ENCODE results near the gene TMEM139.
"Not testable (repeated sequence)": the region's sequence is repeated elsewhere in the genome, so short reads cannot be mapped to it uniquely, and the experiment has no call there.

Gene TMEM139

GRCh38 chr7:143289421-143289820 lies 4.7 kb downstream of the TMEM139 start:
- in situ Hi-C loops (cut with HindIII; ENCODE audit: low sequenced_read_pairs): no loop called here
- TF ChIP-seq CTCF (IDR thresholded peaks at IDR 0.05; ENCODE audit: low read depth, low read length, missing control alignments): no peak
- H3K4me3 ChIP-seq (ENCODE audit: low read depth, low read length): peak overlapping the region; percentile 92
- no peak for DNase-seq (ENCODE audit: low read depth)

GRCh38 chr7:143289888-143290287 lies 5.1 kb downstream of the TMEM139 start:
- peak overlapping the region; percentile 92 for H3K4me3 ChIP-seq (ENCODE audit: low read depth, low read length)
- in situ Hi-C loops (cut with HindIII; ENCODE audit: low sequenced_read_pairs); DNase-seq (ENCODE audit: low read depth): not testable (repeated sequence)

- no peak overlapping the region for H3K4me3 ChIP-seq (ENCODE audit: low read depth, low read length)
- in situ Hi-C loops (cut with HindIII; ENCODE audit: low sequenced_read_pairs): no loop called here
- DNase-seq (ENCODE audit: low read depth): no peak
- TF ChIP-seq CTCF (IDR thresholded peaks at IDR 0.05; ENCODE audit: low read depth, low read length, missing control alignments): no peak
Observed at GRCh38 chr7:143290293-143290692, 5.5 kb downstream of the TMEM139 start.

GRCh38 chr7:143292876-143293275 lies 8.1 kb downstream of the TMEM139 start:
- DNase-seq (ENCODE audit: low read depth): no peak
- no peak for TF ChIP-seq CTCF (IDR thresholded peaks at IDR 0.05; ENCODE audit: low read depth, low read length, missing control alignments)
- H3K4me3 ChIP-seq (ENCODE audit: low read depth, low read length): no peak overlapping the region
- in situ Hi-C loops (cut with HindIII; ENCODE audit: low sequenced_read_pairs): no loop called here

GRCh38 chr7:143295870-143296269 lies 11.1 kb downstream of the TMEM139 start:
- TF ChIP-seq CTCF (IDR thresholded peaks at IDR 0.05; ENCODE audit: low read depth, low read length, missing control alignments): no peak
- in situ Hi-C loops (cut with HindIII; ENCODE audit: low sequenced_read_pairs): no loop called here
- H3K4me3 ChIP-seq (ENCODE audit: low read depth, low read length): no peak overlapping the region
- DNase-seq (ENCODE audit: low read depth): no peak

- in situ Hi-C loops (cut with HindIII; ENCODE audit: low sequenced_read_pairs): no loop called here
- TF ChIP-seq CTCF (IDR thresholded peaks at IDR 0.05; ENCODE audit: low read depth, low read length, missing control alignments): no peak
- H3K4me3 ChIP-seq (ENCODE audit: low read depth, low read length): no peak overlapping the region
- DNase-seq (ENCODE audit: low read depth): no peak
Observed at GRCh38 chr7:143296686-143297085, 11.9 kb downstream of the TMEM139 start.

- no peak for DNase-seq (ENCODE audit: low read depth)
- TF ChIP-seq CTCF (IDR thresholded peaks at IDR 0.05; ENCODE audit: low read depth, low read length, missing control alignments): no peak
- H3K4me3 ChIP-seq (ENCODE audit: low read depth, low read length): no peak overlapping the region
- in situ Hi-C loops (cut with HindIII; ENCODE audit: low sequenced_read_pairs): no loop called here
Observed at GRCh38 chr7:143299346-143299745, 14.6 kb downstream of the TMEM139 start.

Data from astrocyte of the cerebellum (primary cell).